ENCODE measurements around the gene HNRNPA2B1. TPM values are rescaled to one million over a fixed set of nuclear protein-coding genes. Genes with fewer than 3 reads are reported as not detected.

HNRNPA2B1 gene
- total and polyA plus RNA-seq, 12 donors, result 98.1 to 1,201 (median 378) TPM

- peak in 1 of 7 donors; percentile 7 for DNase-seq
- Histone ChIP-seq H3K9me3 (replicated peaks in 1 of 3) (no peaks in the 10 kb centered on the region), H3K27ac (no peak overlapping the region), H3K36me3 (replicated peaks in 1 of 2) (no peaks in the 10 kb centered on the region), H3K4me3 (no peak overlapping the region), H3K4me1 (replicated peaks in 1 of 2) (no peaks in the 10 kb centered on the region), H3K27me3 (no peaks in the 10 kb centered on the region)
- 80 to 87% (median 83%) methylated on average over 4 of the region's 4 CpGs for WGBS, 4 donors
- TF ChIP-seq POLR2A (IDR thresholded peaks at IDR 0.05), result no peak
- TF ChIP-seq CTCF (IDR thresholded peaks at IDR 0.05), result no peak
- intact Hi-C loops (cut with DNase I), result no loop called here
Measured at GRCh38 chr7:26145238-26145637, 55.3 kb downstream of the HNRNPA2B1 start.

GRCh38 chr7:26144184-26145080, 56.1 kb downstream of the HNRNPA2B1 start:
- Histone ChIP-seq H3K27ac (no peak overlapping the region), H3K9me3 (replicated peaks in 1 of 3) (no peaks in the 10 kb centered on the region), H3K36me3 (replicated peaks in 1 of 2) (no peaks in the 10 kb centered on the region), H3K4me3 (no peak overlapping the region), H3K4me1 (replicated peaks in 1 of 2) (no peaks in the 10 kb centered on the region), H3K27me3 (no peaks in the 10 kb centered on the region)
- intact Hi-C loops (cut with DNase I), result loop anchor here in 1 of 2 donors (5.0 kb wide), 1 partner anchor 47 kb away; no protein-coding TSS in a partner anchor
- TF ChIP-seq POLR2A (IDR thresholded peaks at IDR 0.05) (no peak), CTCF (IDR thresholded peaks at IDR 0.05) (no peak)
- DNase-seq, result no peak
- WGBS, 4 donors, result 89 to 90% (median 89%) methylated on average over 13 of the region's 13 CpGs

- no peaks in the 10 kb centered on the region for H3K36me3 ChIP-seq (replicated peaks in 1 of 2)
- no peak overlapping the region for H3K4me3 ChIP-seq
- H3K4me1 ChIP-seq (replicated peaks in 1 of 2), result no peaks in the 10 kb centered on the region
- no peaks in the 10 kb centered on the region for H3K9me3 ChIP-seq (replicated peaks in 1 of 3)
- intact Hi-C loops (cut with DNase I), result loop anchor here in 1 of 2 donors (5.0 kb wide), 1 partner anchor 46 kb away; no protein-coding TSS in a partner anchor
- WGBS, 4 donors, result 34 to 62% (median 51%) methylated on average over 5 of the region's 5 CpGs
- H3K27me3 ChIP-seq, result no peaks in the 10 kb centered on the region
- TF ChIP-seq POLR2A (IDR thresholded peaks at IDR 0.05) (no peak), CTCF (IDR thresholded peaks at IDR 0.05) (no peak)
- H3K27ac ChIP-seq, result no peak overlapping the region
- DNase-seq, result peak in 2 of 7 donors; percentile 26 to 35
Measured at GRCh38 chr7:26143298-26144048, 57.1 kb downstream of the HNRNPA2B1 start.

GRCh38 chr7:26141077-26141476, 59.5 kb downstream of the HNRNPA2B1 start:
- no peak for DNase-seq
- no peaks in the 10 kb centered on the region for H3K36me3 ChIP-seq (replicated peaks in 1 of 2)
- TF ChIP-seq POLR2A (IDR thresholded peaks at IDR 0.05), result no peak
- no peak for TF ChIP-seq CTCF (IDR thresholded peaks at IDR 0.05)
- intact Hi-C loops (cut with DNase I), result loop anchor here in 1 of 2 donors (5.0 kb wide), 1 partner anchor 44 kb away; no protein-coding TSS in a partner anchor
- no peaks in the 10 kb centered on the region for H3K9me3 ChIP-seq (replicated peaks in 1 of 3)
- WGBS, 4 donors, result 90 to 100% (median 96%) methylated on average over 2 of the region's 2 CpGs
- H3K4me3 ChIP-seq, result no peak overlapping the region
- no peaks in the 10 kb centered on the region for H3K27me3 ChIP-seq
- no peaks in the 10 kb centered on the region for H3K4me1 ChIP-seq (replicated peaks in 1 of 2)
- H3K27ac ChIP-seq, result no peak overlapping the region
